Caco-2 (cell line): ENCODE measurements around the gene CNBD2. TPM values are rescaled to one million over a fixed set of nuclear protein-coding genes. Genes with fewer than 3 reads are reported as not detected.
A peak's percentile ranks its signal among the peaks of the same experiment; 100 is the strongest.

Experiments used
- BruUV-seq: library from RNA; stranded (reverse); fragments of 400-500 nt; replicated peaks from 2 replicates; lab custom pipeline; 2021; lab: Mats Ljungman, UMichigan
- CTCF ChIA-PET: fragments of 300-600 bp; sonication (Branson Sonifier 250); formaldehyde crosslinking; loops from one replicate; lab custom pipeline; 2022; ENCODE audit warnings: antibody characterized with exemption; lab: Charles Lee
- POLR2A ChIA-PET: fragments of 300-600 bp; sonication (Branson Sonifier 250); formaldehyde crosslinking; loops from one replicate; lab custom pipeline; 2022; ENCODE audit warnings: antibody characterized with exemption; lab: Charles Lee
- DNase-seq, 2 experiments: peaks; one replicate each; pipeline versions ENCODE4 v3.0.0 to v3.0.0-alpha.2; 2020 to 2022
- H3K27me3 ChIP-seq: replicated peaks from 2 replicates; pipeline ENCODE4 v1.6.0; 2011; ENCODE audit warnings: low read length; ENCODE audit not compliant: control insufficient read depth, insufficient read depth
- H3K36me3 ChIP-seq: 2 replicates; pipeline ENCODE4 v1.5.1; 2011; ENCODE audit warnings: low read length; ENCODE audit not compliant: control insufficient read depth, insufficient read depth
- H3K4me1 ChIP-seq: fragments of 250-450 bp; sonication (Bioruptor Pico); 2 replicates; pipeline ENCODE4 v1.5.1; 2020; ENCODE audit warnings: mild to moderate bottlenecking
- H3K4me3 ChIP-seq: 2 replicates; pipeline ENCODE4 v1.5.1; 2011; ENCODE audit warnings: low read depth, mild to moderate bottlenecking, control low read depth, low read length
- H3K9me3 ChIP-seq: fragments of 250-450 bp; sonication (Bioruptor Pico); 2 replicates; pipeline ENCODE4 v1.5.1; 2020; ENCODE audit warnings: mild to moderate bottlenecking, moderate library complexity
- H3K27ac Mint-ChIP-seq: one replicate; pipeline ENCODE4 v1.8.0; 2022; ENCODE audit warnings: mixed read lengths; ENCODE audit not compliant: unreplicated experiment
- H3K27me3 Mint-ChIP-seq: one replicate; pipeline ENCODE4 v1.8.0; 2022; ENCODE audit warnings: mixed read lengths; ENCODE audit not compliant: insufficient read depth, unreplicated experiment
- H3K36me3 Mint-ChIP-seq: one replicate; pipeline ENCODE4 v1.8.0; 2022; ENCODE audit warnings: mild to moderate bottlenecking, mixed read lengths; ENCODE audit not compliant: insufficient read depth, unreplicated experiment
- H3K4me1 Mint-ChIP-seq: one replicate; pipeline ENCODE4 v1.8.0; 2022; ENCODE audit warnings: low read depth, mixed read lengths; ENCODE audit not compliant: unreplicated experiment
- H3K4me3 Mint-ChIP-seq: one replicate; pipeline ENCODE4 v1.8.0; 2022; ENCODE audit warnings: mild to moderate bottlenecking, moderate library complexity, mixed read lengths; ENCODE audit not compliant: unreplicated experiment
- H3K9me3 Mint-ChIP-seq: one replicate; pipeline ENCODE4 v1.8.0; 2022; ENCODE audit warnings: mixed read lengths; ENCODE audit not compliant: unreplicated experiment
- intact Hi-C: fragments of 100-400 bp; cut with micrococcal nuclease; formaldehyde crosslinking; loops from one replicate; pipeline ENCODE4 v1.10.0; 2022; ENCODE audit not compliant: unreplicated experiment
- total RNA-seq: library from RNA; stranded (reverse); gene quantifications from 2 replicates; pipeline ENCODE4 v1.2.3, GENCODE V29; 2022
- TF ChIP-seq, protein P1 (sequence below), 2 experiments: fragments of 200-600 bp in 1 of 2; IDR thresholded peaks; 1 replicate in 1 of 2; 2 replicates in 1 of 2; pipeline versions ENCODE4 v1.5.1 to v1.8.0; 2011 to 2022; ENCODE audit warnings: antibody characterized with exemption in 1 of 2, control low read depth in 1 of 2, inconsistent platforms in 1 of 2, low read depth in 1 of 2, low read length in 1 of 2, mild to moderate bottlenecking in 1 of 2, moderate library complexity in 1 of 2; ENCODE audit not compliant: insufficient read depth in 1 of 2, severe bottlenecking in 1 of 2, unreplicated experiment in 1 of 2

The CNBD2 gene
- total RNA-seq, 1 experiment from 2014 or later: 9.1 TPM

DNA sequence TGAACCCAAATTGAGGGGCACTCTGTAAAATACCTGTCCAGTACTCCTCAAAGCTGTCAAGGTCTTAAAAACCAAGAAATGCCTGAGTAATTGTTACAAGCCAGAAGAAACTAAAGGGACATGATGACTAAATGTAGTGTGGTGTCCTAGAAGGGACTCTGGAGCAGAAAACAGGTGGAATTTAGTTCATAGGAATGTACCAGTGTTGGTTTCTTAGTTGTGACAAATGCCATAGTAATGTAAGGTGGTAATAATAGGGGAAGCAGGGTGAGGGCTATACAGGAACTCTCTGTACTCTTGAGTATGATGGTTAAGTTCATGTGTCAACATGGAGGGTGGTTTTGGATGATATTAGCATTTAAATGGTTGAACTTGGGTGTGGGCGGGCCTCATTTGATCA lies 92.3 kb downstream of the CNBD2 start:
- no peak overlapping the region for H3K4me3 ChIP-seq
- POLR2A ChIA-PET: no interaction called here
- H3K36me3 ChIP-seq: no peaks in the 10 kb centered on the region
- H3K36me3 Mint-ChIP-seq: peaks cover 12% of the 10 kb centered on the region
- H3K27me3 Mint-ChIP-seq: no peaks in the 10 kb centered on the region
- TF ChIP-seq, protein P1, sequence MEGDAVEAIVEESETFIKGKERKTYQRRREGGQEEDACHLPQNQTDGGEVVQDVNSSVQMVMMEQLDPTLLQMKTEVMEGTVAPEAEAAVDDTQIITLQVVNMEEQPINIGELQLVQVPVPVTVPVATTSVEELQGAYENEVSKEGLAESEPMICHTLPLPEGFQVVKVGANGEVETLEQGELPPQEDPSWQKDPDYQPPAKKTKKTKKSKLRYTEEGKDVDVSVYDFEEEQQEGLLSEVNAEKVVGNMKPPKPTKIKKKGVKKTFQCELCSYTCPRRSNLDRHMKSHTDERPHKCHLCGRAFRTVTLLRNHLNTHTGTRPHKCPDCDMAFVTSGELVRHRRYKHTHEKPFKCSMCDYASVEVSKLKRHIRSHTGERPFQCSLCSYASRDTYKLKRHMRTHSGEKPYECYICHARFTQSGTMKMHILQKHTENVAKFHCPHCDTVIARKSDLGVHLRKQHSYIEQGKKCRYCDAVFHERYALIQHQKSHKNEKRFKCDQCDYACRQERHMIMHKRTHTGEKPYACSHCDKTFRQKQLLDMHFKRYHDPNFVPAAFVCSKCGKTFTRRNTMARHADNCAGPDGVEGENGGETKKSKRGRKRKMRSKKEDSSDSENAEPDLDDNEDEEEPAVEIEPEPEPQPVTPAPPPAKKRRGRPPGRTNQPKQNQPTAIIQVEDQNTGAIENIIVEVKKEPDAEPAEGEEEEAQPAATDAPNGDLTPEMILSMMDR (IDR thresholded peaks at IDR 0.05; ENCODE audit: insufficient read depth in 1 of 2, low read depth in 1 of 2, low read length in 1 of 2, severe bottlenecking in 1 of 2, unreplicated experiment in 1 of 2): no peak
- H3K4me1 Mint-ChIP-seq: peaks cover 11% of the 10 kb centered on the region
- no peaks in the 10 kb centered on the region for H3K27me3 ChIP-seq
- CTCF ChIA-PET: no interaction called here
- no peak overlapping the region for H3K27ac Mint-ChIP-seq
- peaks cover 27% of the 10 kb centered on the region for H3K4me1 ChIP-seq
- DNase-seq: no peak
- H3K9me3 Mint-ChIP-seq: no peaks in the 10 kb centered on the region
- H3K4me3 Mint-ChIP-seq: no peak overlapping the region
- H3K9me3 ChIP-seq: peaks cover 5% of the 10 kb centered on the region; the same call in 1 of the 2 replicates
- no TSS peak for BruUV-seq
- intact Hi-C loops: loop anchor here (10.0 kb wide), 1 partner anchor 384 kb away; no protein-coding TSS in a partner anchor

DNA sequence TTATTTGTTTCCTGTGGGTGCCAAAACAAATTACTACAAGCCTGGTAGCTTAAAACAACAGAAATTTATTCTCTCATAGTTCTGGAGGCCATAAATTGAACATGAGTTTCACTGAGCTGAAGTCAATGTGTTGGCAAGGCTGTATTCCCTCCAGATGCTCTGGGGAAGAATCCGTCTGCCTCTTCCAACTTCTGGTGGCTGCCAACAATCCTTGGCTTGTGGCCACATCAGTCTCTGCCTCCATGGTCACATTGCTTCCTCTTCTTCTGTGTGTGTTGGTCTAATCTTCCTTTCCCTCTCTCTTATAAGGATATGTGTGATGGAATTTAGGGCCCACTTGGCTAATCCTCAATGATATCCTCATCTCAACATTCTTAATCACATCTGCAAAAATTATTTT lies 93.4 kb downstream of the CNBD2 start:
- no peak for DNase-seq
- Mint-ChIP-seq H3K4me1 (peaks cover 10% of the 10 kb centered on the region), H3K36me3 (peaks cover 12% of the 10 kb centered on the region), H3K27ac (no peak overlapping the region), H3K27me3 (no peaks in the 10 kb centered on the region), H3K9me3 (no peaks in the 10 kb centered on the region), H3K4me3 (no peak overlapping the region)
- intact Hi-C loops: loop anchor here (1.0 to 10.0 kb wide), 2 partner anchors 10 to 383 kb away; no protein-coding TSS in a partner anchor
- Histone ChIP-seq H3K36me3 (no peaks in the 10 kb centered on the region), H3K9me3 (peaks cover 5% of the 10 kb centered on the region; the same call in 1 of the 2 replicates), H3K27me3 (no peaks in the 10 kb centered on the region), H3K4me3 (no peak overlapping the region), H3K4me1 (peaks cover 27% of the 10 kb centered on the region)
- TF ChIP-seq, protein P1 (IDR thresholded peaks at IDR 0.05; ENCODE audit: insufficient read depth in 1 of 2, low read depth in 1 of 2, low read length in 1 of 2, severe bottlenecking in 1 of 2, unreplicated experiment in 1 of 2): no peak
- ChIA-PET POLR2A (interaction anchor here (0.9 kb wide), 1 partner anchor 71 kb away, joined by 3 read pairs; no protein-coding TSS in a partner anchor), CTCF (interaction anchor here (0.8 kb wide), 1 partner anchor 69 kb away, joined by 4 read pairs; no protein-coding TSS in a partner anchor)
- no TSS peak for BruUV-seq

DNA sequence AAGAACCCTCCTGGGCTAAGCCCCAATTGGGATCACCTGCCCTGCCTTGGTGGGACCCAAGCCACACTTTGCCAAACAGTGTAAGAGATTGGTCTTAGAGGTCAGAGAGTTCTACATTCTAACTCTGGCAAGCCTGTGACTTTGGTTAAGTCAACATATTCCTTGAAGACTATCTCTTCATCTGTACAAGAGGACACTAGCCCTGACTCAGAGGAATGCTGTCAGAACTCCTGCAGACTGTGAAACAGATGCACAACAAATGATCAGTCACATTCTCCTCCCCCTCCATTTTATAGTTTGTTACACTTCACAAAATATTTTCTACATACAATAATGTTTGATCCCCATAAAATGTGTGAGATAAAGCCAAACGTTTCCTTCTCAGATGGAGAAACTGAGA lies 94.4 kb downstream of the CNBD2 start:
- peak overlapping the region; percentile 17 for H3K4me3 Mint-ChIP-seq

More for the DNA sequence above, 94.4 kb downstream of the CNBD2 start:
- no TSS peak for BruUV-seq
- intact Hi-C loops: loop anchor here (1.0 to 10.0 kb wide), 2 partner anchors 11 to 382 kb away; no protein-coding TSS in a partner anchor
- CTCF ChIA-PET: no interaction called here
- DNase-seq: peak in 1 of 2 experiments; percentile 51
- Mint-ChIP-seq H3K27me3 (no peaks in the 10 kb centered on the region), H3K27ac (peak overlapping the region; percentile 9), H3K4me1 (peaks cover 10% of the 10 kb centered on the region), H3K9me3 (no peaks in the 10 kb centered on the region), H3K36me3 (peaks cover 12% of the 10 kb centered on the region)
- no peaks in the 10 kb centered on the region for H3K27me3 ChIP-seq
- TF ChIP-seq, protein P1 (IDR thresholded peaks at IDR 0.05; ENCODE audit: insufficient read depth in 1 of 2, low read depth in 1 of 2, low read length in 1 of 2, severe bottlenecking in 1 of 2, unreplicated experiment in 1 of 2): no peak
- peaks cover 27% of the 10 kb centered on the region for H3K4me1 ChIP-seq
- POLR2A ChIA-PET: no interaction called here
- no peaks in the 10 kb centered on the region for H3K36me3 ChIP-seq
- H3K4me3 ChIP-seq: no peak overlapping the region
- H3K9me3 ChIP-seq: peaks cover 5% of the 10 kb centered on the region; the same call in 1 of the 2 replicates
